GM23338 (cell line): Measurements from ENCODE around the gene AP5Z1. TPM values are rescaled to one million over a fixed set of nuclear protein-coding genes. Genes with fewer than 3 reads are reported as not detected.

Experiments
- ATAC-seq: fragments of 200-7000 bp; cut with Tn5 transposase; 3 replicates; pipeline ENCODE4 v1.9.1; 2020
- DNase-seq: peaks from one replicate; pipeline ENCODE4 v3.0.0-alpha.2; 2015; ENCODE audit warnings: low spot score
- H2AFZ ChIP-seq: fragments of 200-600 bp; sonication (generic); 2 replicates; pipeline ENCODE4 v1.8.0; 2016; ENCODE audit warnings: antibody characterized with exemption, mild to moderate bottlenecking, moderate library complexity
- H3F3A ChIP-seq: fragments of 200-600 bp; sonication (generic); replicated peaks from 2 replicates; pipeline ENCODE4 v1.8.0; 2017; ENCODE audit warnings: antibody characterized with exemption, mixed run types, low read depth
- H3K27ac ChIP-seq: fragments of 200-600 bp; sonication (generic); 2 replicates; pipeline ENCODE4 v1.6.1; 2016; ENCODE audit warnings: low read depth
- H3K27me3 ChIP-seq: fragments of 200-600 bp; sonication (generic); 2 replicates; pipeline ENCODE4 v1.8.0; 2016; ENCODE audit warnings: mild to moderate bottlenecking, mixed run types, moderate library complexity; ENCODE audit not compliant: insufficient read depth
- H3K36me3 ChIP-seq: fragments of 200-600 bp; sonication (generic); 2 replicates; pipeline ENCODE4 v1.8.0; 2016; ENCODE audit warnings: mild to moderate bottlenecking; ENCODE audit not compliant: insufficient read depth
- H3K4me1 ChIP-seq: fragments of 200-600 bp; sonication (generic); 2 replicates; pipeline ENCODE4 v1.8.0; 2016; ENCODE audit warnings: mild to moderate bottlenecking, moderate library complexity; ENCODE audit not compliant: insufficient read depth
- H3K4me2 ChIP-seq: fragments of 200-600 bp; sonication (generic); 2 replicates; pipeline ENCODE4 v1.7.1; 2017; ENCODE audit warnings: mixed run types
- H3K4me3 ChIP-seq: fragments of 200-600 bp; sonication (generic); 2 replicates; pipeline ENCODE4 v1.6.1; 2016; ENCODE audit warnings: mixed run types
- H3K79me2 ChIP-seq: fragments of 200-600 bp; sonication (generic); replicated peaks from 2 replicates; pipeline ENCODE4 v1.8.0; 2017; ENCODE audit warnings: mild to moderate bottlenecking; ENCODE audit not compliant: insufficient read depth
- H3K9me2 ChIP-seq: fragments of 200-600 bp; sonication (generic); 2 replicates; pipeline ENCODE4 v1.8.0; 2017; ENCODE audit not compliant: insufficient read depth
- H4K20me1 ChIP-seq: fragments of 200-600 bp; sonication (generic); replicated peaks from 2 replicates; pipeline ENCODE4 v1.8.0; 2017; ENCODE audit warnings: mild to moderate bottlenecking; ENCODE audit not compliant: insufficient read depth
- H3K27ac Mint-ChIP-seq: 2 replicates; pipeline ENCODE4 v1.8.0; 2020; ENCODE audit warnings: inconsistent platforms, mild to moderate bottlenecking, moderate library complexity, mixed read lengths
- H3K27me3 Mint-ChIP-seq: 3 replicates; pipeline ENCODE4 v1.8.0; 2022; ENCODE audit warnings: low read depth, mild to moderate bottlenecking, moderate library complexity, mixed read lengths, inconsistent platforms; ENCODE audit not compliant: insufficient read depth, poor library complexity
- H3K36me3 Mint-ChIP-seq: 3 replicates; pipeline ENCODE4 v1.8.0; 2021; ENCODE audit warnings: low read depth, mild to moderate bottlenecking, inconsistent platforms, moderate library complexity, mixed read lengths
- H3K4me1 Mint-ChIP-seq: 3 replicates; pipeline ENCODE4 v1.8.0; 2020; ENCODE audit warnings: mild to moderate bottlenecking, inconsistent platforms, mixed read lengths
- H3K4me3 Mint-ChIP-seq: 3 replicates; pipeline ENCODE4 v1.8.0; 2021; ENCODE audit warnings: moderate library complexity, mild to moderate bottlenecking, inconsistent platforms, mixed read lengths
- H3K9me3 Mint-ChIP-seq: 3 replicates; pipeline ENCODE4 v1.8.0; 2020; ENCODE audit warnings: moderate library complexity, mild to moderate bottlenecking, inconsistent platforms, mixed read lengths
- CREB1 ChIP-seq: fragments of 250-450 bp; sonication (Bioruptor Pico); IDR thresholded peaks from 2 replicates; pipeline ENCODE4 v1.5.0; 2020; ENCODE audit warnings: low read depth, mild to moderate bottlenecking, moderate library complexity
- EZH2 ChIP-seq: fragments of 200-600 bp; sonication (generic); IDR thresholded peaks from one replicate; pipeline ENCODE4 v1.8.0; 2017; ENCODE audit warnings: antibody characterized with exemption, mild to moderate bottlenecking, low read depth; ENCODE audit not compliant: unreplicated experiment
- EZH2phosphoT487 ChIP-seq: fragments of 200-600 bp; sonication (generic); IDR thresholded peaks from one replicate; pipeline ENCODE4 v1.8.1; 2018; ENCODE audit warnings: antibody characterized with exemption; ENCODE audit not compliant: unreplicated experiment
- JUNB ChIP-seq: IDR thresholded peaks from one replicate; pipeline ENCODE4 v1.6.1; 2016; ENCODE audit warnings: antibody characterized with exemption; ENCODE audit not compliant: unreplicated experiment
- NANOG ChIP-seq: IDR thresholded peaks from 2 replicates; pipeline ENCODE4 v1.6.1; 2016; ENCODE audit warnings: antibody characterized with exemption, borderline replicate concordance
- POLR2AphosphoS5 ChIP-seq: IDR thresholded peaks from 2 replicates; pipeline ENCODE4 v1.6.1; 2016; ENCODE audit warnings: antibody characterized with exemption, low read depth
- REST ChIP-seq: IDR thresholded peaks from one replicate; pipeline ENCODE4 v1.6.1; 2018; ENCODE audit warnings: antibody characterized with exemption; ENCODE audit not compliant: unreplicated experiment
- STAT1 ChIP-seq: IDR thresholded peaks from one replicate; pipeline ENCODE4 v1.6.1; 2016; ENCODE audit warnings: antibody characterized with exemption; ENCODE audit not compliant: unreplicated experiment
- ZNF114 ChIP-seq: fragments of 250-450 bp; sonication (Bioruptor Pico); IDR thresholded peaks from 2 replicates; pipeline ENCODE4 v1.5.0; 2020; ENCODE audit warnings: mild to moderate bottlenecking, moderate library complexity
- ZNF331 ChIP-seq: fragments of 250-450 bp; sonication (Bioruptor Pico); IDR thresholded peaks from 2 replicates; pipeline ENCODE4 v1.5.0; 2020; ENCODE audit warnings: low read depth, mild to moderate bottlenecking, moderate library complexity
- polyA plus RNA-seq: library from polyadenylated mRNA; unstranded; fragments of >200 nt; fragmentation: Nextera tagmentation; extraction: Ambion mirVana; gene quantifications from 2 replicates; pipeline ENCODE4 v1.2.1, GENCODE V29; 2016
- total RNA-seq: library from RNA; depleted of rRNA; stranded (reverse); fragments of >200 nt; shearing (Covaris generic); gene quantifications from 2 replicates; pipeline ENCODE4 v1.2.3, GENCODE V29; 2014
- TF ChIP-seq, protein P1 (sequence below): fragments of 250-450 bp; sonication (Bioruptor Pico); IDR thresholded peaks from 2 replicates; pipeline ENCODE4 v1.5.0; 2020; ENCODE audit warnings: mild to moderate bottlenecking, moderate library complexity
- TF ChIP-seq, protein P2 (sequence below): IDR thresholded peaks from 2 replicates; pipeline ENCODE4 v1.6.1; 2016; ENCODE audit warnings: antibody characterized with exemption
- TF ChIP-seq, protein P3 (sequence below), 2 experiments: fragments of 200-600 bp in 1 of 2; sonication (generic) in 1 of 2; conservative IDR thresholded peaks; 2 replicates each; pipeline versions ENCODE4 v1.5.1 to v1.6.1; 2016 to 2017; ENCODE audit warnings: antibody characterized with exemption in 2 of 2, low read depth in 2 of 2, mild to moderate bottlenecking in 2 of 2, moderate library complexity in 1 of 2

AP5Z1 gene
- total and polyA plus RNA-seq, 2 experiments from 2014 or later = 16.3 to 31.2 TPM

DNA sequence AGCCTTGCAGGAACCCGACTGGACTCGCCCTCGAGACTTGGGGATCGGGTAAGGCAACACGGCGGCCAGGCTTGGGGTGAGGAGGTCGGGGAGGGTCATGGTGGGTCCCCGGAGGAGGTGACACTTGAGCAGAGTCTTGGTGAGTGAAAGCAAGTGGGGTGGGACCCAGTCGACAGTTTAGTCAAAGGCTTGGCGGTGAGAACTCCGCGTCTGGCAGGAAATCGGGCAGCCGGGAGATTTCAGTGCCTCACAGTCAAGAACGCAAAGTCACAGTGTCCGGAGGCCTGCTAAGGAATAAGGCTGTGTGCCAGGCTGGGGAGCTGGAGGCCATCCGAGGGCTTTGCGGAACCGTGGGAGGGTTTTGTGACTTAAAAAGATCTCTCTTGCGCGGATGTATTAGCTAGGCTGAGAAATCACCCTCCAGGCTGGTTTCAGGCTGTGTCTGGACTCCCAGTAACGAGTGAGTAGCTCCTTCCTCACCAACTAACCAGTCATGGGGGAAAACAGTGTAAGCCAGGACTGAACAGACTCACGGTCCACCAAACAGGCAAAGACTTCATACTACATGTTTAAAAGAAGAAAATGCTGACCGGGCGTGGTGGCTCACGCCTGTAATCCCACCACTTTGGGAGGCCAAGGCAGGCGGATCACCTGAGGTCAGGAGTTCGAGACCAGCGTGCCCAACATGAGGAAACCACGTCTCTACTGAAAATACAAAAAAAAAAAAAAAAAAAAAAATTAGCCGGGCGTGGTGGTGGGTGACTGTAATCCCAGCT lies 613 bp downstream of the AP5Z1 start:
- Histone ChIP-seq H4K20me1 (no peaks in the 10 kb centered on the region; the same call in 1 of the 2 replicates), H3K4me2 (peak overlapping the region; percentile 93), H3K27ac (peak overlapping the region; percentile 87), H3K4me3 (peak overlapping the region; percentile 95), H2AFZ (peak overlapping the region; percentile 52; the same call in 1 of the 2 replicates), H3K36me3 (no peaks in the 10 kb centered on the region), H3F3A (no peaks in the 10 kb centered on the region), H3K27me3 (no peaks in the 10 kb centered on the region), H3K9me2 (no peaks in the 10 kb centered on the region), H3K4me1 (peaks cover 5% of the 10 kb centered on the region; the same call in 1 of the 2 replicates), H3K79me2 (peaks cover 34% of the 10 kb centered on the region)
- Mint-ChIP-seq H3K27me3 (peaks cover 11% of the 10 kb centered on the region), H3K36me3 (peaks cover 4% of the 10 kb centered on the region; the same call in 1 of the 3 replicates), H3K4me3 (peak overlapping the region; percentile 98), H3K9me3 (no peaks in the 10 kb centered on the region; the same call in 2 of the 3 replicates), H3K27ac (peak overlapping the region; percentile 97), H3K4me1 (peaks cover 9% of the 10 kb centered on the region; the same call in 2 of the 3 replicates)
- ATAC-seq = no peak
- DNase-seq = peak; percentile 32
- TF ChIP-seq NANOG (no peak), REST (no peak), JUNB (no peak), STAT1 (no peak), CREB1 (no peak), ZNF331 (no peak), EZH2phosphoT487 (no peak), EZH2 (no peak), ZNF114 (CRISPR knock-in tag) (no peak), POLR2AphosphoS5 (no peak)
- TF ChIP-seq, protein P1, sequence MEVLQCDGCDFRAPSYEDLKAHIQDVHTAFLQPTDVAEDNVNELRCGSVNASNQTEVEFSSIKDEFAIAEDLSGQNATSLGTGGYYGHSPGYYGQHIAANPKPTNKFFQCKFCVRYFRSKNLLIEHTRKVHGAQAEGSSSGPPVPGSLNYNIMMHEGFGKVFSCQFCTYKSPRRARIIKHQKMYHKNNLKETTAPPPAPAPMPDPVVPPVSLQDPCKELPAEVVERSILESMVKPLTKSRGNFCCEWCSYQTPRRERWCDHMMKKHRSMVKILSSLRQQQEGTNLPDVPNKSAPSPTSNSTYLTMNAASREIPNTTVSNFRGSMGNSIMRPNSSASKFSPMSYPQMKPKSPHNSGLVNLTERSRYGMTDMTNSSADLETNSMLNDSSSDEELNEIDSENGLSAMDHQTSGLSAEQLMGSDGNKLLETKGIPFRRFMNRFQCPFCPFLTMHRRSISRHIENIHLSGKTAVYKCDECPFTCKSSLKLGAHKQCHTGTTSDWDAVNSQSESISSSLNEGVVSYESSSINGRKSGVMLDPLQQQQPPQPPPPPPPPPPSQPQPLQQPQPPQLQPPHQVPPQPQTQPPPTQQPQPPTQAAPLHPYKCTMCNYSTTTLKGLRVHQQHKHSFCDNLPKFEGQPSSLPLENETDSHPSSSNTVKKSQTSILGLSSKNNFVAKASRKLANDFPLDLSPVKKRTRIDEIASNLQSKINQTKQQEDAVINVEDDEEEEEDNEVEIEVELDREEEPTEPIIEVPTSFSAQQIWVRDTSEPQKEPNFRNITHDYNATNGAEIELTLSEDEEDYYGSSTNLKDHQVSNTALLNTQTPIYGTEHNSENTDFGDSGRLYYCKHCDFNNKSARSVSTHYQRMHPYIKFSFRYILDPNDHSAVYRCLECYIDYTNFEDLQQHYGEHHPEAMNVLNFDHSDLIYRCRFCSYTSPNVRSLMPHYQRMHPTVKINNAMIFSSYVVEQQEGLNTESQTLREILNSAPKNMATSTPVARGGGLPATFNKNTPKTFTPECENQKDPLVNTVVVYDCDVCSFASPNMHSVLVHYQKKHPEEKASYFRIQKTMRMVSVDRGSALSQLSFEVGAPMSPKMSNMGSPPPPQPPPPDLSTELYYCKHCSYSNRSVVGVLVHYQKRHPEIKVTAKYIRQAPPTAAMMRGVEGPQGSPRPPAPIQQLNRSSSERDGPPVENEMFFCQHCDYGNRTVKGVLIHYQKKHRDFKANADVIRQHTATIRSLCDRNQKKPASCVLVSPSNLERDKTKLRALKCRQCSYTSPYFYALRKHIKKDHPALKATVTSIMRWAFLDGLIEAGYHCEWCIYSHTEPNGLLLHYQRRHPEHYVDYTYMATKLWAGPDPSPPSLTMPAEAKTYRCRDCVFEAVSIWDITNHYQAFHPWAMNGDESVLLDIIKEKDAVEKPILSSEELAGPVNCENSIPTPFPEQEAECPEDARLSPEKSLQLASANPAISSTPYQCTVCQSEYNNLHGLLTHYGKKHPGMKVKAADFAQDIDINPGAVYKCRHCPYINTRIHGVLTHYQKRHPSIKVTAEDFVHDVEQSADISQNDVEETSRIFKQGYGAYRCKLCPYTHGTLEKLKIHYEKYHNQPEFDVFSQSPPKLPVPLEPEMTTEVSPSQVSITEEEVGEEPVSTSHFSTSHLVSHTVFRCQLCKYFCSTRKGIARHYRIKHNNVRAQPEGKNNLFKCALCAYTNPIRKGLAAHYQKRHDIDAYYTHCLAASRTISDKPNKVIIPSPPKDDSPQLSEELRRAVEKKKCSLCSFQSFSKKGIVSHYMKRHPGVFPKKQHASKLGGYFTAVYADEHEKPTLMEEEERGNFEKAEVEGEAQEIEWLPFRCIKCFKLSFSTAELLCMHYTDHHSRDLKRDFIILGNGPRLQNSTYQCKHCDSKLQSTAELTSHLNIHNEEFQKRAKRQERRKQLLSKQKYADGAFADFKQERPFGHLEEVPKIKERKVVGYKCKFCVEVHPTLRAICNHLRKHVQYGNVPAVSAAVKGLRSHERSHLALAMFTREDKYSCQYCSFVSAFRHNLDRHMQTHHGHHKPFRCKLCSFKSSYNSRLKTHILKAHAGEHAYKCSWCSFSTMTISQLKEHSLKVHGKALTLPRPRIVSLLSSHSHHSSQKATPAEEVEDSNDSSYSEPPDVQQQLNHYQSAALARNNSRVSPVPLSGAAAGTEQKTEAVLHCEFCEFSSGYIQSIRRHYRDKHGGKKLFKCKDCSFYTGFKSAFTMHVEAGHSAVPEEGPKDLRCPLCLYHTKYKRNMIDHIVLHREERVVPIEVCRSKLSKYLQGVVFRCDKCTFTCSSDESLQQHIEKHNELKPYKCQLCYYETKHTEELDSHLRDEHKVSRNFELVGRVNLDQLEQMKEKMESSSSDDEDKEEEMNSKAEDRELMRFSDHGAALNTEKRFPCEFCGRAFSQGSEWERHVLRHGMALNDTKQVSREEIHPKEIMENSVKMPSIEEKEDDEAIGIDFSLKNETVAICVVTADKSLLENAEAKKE (CRISPR knock-in tag) = no peak
- TF ChIP-seq, protein P2, sequence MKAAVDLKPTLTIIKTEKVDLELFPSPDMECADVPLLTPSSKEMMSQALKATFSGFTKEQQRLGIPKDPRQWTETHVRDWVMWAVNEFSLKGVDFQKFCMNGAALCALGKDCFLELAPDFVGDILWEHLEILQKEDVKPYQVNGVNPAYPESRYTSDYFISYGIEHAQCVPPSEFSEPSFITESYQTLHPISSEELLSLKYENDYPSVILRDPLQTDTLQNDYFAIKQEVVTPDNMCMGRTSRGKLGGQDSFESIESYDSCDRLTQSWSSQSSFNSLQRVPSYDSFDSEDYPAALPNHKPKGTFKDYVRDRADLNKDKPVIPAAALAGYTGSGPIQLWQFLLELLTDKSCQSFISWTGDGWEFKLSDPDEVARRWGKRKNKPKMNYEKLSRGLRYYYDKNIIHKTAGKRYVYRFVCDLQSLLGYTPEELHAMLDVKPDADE = no peak
- TF ChIP-seq, protein P3, sequence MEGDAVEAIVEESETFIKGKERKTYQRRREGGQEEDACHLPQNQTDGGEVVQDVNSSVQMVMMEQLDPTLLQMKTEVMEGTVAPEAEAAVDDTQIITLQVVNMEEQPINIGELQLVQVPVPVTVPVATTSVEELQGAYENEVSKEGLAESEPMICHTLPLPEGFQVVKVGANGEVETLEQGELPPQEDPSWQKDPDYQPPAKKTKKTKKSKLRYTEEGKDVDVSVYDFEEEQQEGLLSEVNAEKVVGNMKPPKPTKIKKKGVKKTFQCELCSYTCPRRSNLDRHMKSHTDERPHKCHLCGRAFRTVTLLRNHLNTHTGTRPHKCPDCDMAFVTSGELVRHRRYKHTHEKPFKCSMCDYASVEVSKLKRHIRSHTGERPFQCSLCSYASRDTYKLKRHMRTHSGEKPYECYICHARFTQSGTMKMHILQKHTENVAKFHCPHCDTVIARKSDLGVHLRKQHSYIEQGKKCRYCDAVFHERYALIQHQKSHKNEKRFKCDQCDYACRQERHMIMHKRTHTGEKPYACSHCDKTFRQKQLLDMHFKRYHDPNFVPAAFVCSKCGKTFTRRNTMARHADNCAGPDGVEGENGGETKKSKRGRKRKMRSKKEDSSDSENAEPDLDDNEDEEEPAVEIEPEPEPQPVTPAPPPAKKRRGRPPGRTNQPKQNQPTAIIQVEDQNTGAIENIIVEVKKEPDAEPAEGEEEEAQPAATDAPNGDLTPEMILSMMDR (conservative IDR thresholded peaks at IDR 0.05; ENCODE audit: low read depth in 2 of 2) = no peak
